GM12891 (cell line): Measurements from ENCODE around the gene CFAP92.
"Not testable (repeated sequence)": the region's sequence is repeated elsewhere in the genome, so short reads cannot be mapped to it uniquely, and the experiment has no call there.

Experiments
- DNase-seq: peaks from one replicate; pipeline ENCODE4 v3.0.0; 2011; ENCODE audit warnings: low spot score; ENCODE audit not compliant: insufficient read length
- FAIRE-seq: peaks from 2 replicates; lab custom pipeline; 2011; peaks lifted over from hg19 to GRCh38; lab: Jason Lieb, UNC
- PAX5 ChIP-seq: IDR thresholded peaks from 2 replicates; pipeline ENCODE4 v1.6.1; 2011; ENCODE audit warnings: low read length, moderate library complexity, mild to moderate bottlenecking; ENCODE audit not compliant: insufficient read depth, severe bottlenecking
- POLR2A ChIP-seq: IDR thresholded peaks from 2 replicates; pipeline ENCODE4 v1.6.1; 2011; ENCODE audit warnings: low read depth, low read length, control low read depth
- POLR2AphosphoS5 ChIP-seq: IDR thresholded peaks from 2 replicates; pipeline ENCODE4 v1.6.1; 2011; ENCODE audit warnings: low read depth, low read length, control low read depth
- POU2F2 ChIP-seq: IDR thresholded peaks from 2 replicates; pipeline ENCODE4 v1.6.1; 2011; ENCODE audit warnings: low read depth, mild to moderate bottlenecking, control low read depth, low read length, moderate library complexity
- SPI1 ChIP-seq: IDR thresholded peaks from 2 replicates; pipeline ENCODE4 v1.6.1; 2011; ENCODE audit warnings: low read depth, low read length, control low read depth
- TAF1 ChIP-seq: IDR thresholded peaks from 2 replicates; pipeline ENCODE4 v1.6.1; 2011; ENCODE audit warnings: low read depth, low read length, control low read depth

Gene CFAP92

DNA sequence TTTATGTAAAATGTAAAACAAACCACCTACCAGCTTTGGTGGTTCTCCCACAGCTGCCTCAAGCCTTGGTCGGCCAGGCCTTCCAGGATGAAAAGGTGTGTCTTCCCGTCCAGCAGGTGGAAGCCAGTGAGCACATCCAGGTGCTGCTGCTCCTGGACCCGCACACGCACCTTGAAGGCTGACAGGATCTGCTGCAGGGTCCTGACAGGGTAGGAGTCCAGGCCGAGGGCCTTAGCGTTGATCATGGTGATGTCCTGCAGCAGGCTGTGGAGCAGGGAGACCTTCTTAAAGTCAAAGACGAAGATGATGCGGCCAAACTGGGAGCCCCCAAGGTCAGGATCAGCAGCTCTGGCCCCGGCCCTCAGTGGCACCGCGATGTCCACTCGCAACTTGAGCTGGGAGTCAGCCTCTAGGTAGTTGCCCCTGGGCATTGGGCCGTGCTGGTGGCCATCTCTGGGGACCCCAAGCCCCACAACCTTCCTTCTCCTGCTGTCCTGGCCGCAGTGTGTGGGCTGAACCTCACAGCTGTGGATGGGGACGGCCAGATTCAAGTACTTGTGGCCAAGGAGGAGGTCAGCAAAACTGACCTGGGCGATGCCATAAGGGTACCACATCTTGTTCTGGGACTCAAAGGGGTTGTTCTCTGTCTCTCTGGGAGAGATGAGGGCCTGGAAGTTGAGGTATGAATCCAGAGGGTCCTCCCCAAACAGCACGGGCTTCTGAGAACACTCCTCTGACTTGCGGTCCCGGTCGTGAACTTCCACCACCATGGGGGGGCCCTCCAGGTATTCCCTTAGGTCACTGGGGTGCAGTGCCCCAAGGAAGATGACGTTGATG, 48.6 kb downstream of the CFAP92 start:
- FAIRE-seq: no peak
- no peak for TF ChIP-seq PAX5
- no peak for DNase-seq

DNA sequence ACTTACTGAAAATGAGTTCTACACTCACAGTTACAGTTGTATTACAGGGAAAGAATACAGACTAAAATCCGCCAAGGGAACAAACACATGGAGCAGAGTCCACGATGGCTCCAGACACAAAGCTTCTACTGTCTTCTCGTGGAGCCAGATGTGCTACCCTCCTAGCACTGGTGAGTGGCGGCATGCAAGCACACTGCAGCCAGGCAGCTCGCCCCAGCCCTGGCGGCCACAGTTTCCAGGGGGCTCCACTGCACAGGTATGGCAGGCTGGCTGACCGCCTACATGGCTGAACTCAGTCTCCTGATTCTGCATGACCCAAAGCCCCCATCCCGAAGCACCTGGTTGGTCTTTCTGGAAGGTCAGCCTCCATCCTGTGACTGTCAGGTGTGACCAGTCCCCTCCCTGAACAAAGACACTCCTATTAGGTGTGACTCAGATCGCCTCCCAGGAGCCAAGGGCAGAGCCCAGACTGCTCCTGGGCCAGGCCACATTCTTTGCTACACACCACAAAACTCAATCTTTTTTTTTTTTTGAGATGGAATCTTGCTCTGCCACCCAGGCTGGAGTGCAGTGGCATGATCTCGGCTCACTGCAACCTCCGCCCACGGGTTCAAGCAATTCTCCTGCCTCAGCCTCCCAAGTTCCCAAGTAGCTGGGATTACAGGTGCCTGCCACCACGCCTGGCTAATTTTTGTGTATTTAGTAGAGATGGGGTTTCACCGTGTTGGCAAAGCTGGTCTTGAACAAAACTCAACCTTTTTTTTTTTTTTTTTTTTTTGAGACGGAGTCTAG, 51.5 kb downstream of the CFAP92 start:
- TF ChIP-seq POLR2A (no peak), SPI1 (no peak), POU2F2 (no peak), PAX5 (no peak), POLR2AphosphoS5 (no peak), TAF1 (no peak)
- DNase-seq: no peak
- FAIRE-seq: no peak

DNA sequence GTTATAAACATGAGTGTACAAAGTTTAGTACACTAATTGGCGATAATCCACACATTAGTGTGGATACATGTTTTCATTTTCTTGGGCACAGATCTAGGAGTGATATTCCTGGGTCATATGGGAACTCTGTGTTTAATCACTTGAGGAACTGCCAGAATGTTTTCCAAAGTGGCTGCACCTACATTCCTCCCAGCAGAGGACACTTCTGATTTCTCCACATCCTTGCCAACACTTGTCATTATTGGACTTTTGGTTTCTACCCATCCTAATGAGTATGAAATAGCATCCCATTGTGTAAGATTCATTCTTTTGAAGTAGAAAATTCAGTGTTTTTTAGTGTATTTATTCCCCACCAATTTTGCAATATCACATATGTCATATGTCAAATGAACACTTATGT, 53.6 kb downstream of the CFAP92 start:
- TF ChIP-seq POLR2AphosphoS5 (no peak), PAX5 (no peak), SPI1 (no peak), TAF1 (no peak), POU2F2 (no peak), POLR2A (no peak)
- no peak for DNase-seq

DNA sequence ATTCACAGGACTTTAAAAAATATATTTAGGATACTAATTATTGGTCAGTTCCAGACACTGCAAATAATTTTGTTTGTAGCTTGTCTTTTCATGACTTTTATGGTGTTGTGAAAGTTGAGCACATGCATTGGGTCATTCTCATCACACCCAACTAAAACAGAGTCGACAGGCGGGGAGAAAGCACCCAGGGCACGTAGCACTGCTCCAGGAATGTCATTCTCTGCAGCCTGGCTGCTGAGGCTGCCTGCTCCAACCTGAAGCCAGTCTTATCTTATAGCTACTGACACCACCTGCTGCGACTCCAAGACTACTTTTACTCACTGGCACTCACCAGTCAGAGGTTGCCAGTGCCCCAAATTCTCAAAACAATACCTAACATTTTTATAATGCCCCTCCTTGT, 57.5 kb downstream of the CFAP92 start:
- TF ChIP-seq POLR2AphosphoS5 (no peak), SPI1 (no peak), POLR2A (no peak), POU2F2 (no peak), PAX5 (no peak), TAF1 (no peak)
- FAIRE-seq (no peak), DNase-seq (no peak)

More for the DNA sequence above, 53.6 kb downstream of the CFAP92 start:
- FAIRE-seq: no peak

DNA sequence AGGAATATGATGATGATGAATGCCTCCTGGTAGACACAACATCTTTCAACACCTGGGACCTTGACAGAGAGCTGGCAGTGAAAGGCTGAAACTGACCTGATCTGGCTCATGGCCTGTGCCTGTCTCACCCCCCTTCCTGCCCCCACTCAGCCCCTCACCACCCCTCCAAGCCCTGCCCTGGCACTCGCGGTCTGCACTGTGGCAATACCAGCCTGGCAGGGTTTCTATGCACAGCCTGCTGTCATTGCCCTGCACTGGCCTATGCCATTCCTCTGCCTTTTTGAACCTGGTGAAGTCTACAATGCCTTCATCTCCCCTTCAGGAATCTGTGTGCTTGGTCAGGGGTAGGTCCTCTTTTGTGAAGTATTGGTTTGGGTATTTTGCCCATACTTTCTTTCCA, 58.0 kb downstream of the CFAP92 start:
- FAIRE-seq: no peak
- TF ChIP-seq POLR2AphosphoS5 (no peak), PAX5 (no peak), SPI1 (no peak), POLR2A (no peak), POU2F2 (no peak), TAF1 (no peak)
- no peak for DNase-seq

DNA sequence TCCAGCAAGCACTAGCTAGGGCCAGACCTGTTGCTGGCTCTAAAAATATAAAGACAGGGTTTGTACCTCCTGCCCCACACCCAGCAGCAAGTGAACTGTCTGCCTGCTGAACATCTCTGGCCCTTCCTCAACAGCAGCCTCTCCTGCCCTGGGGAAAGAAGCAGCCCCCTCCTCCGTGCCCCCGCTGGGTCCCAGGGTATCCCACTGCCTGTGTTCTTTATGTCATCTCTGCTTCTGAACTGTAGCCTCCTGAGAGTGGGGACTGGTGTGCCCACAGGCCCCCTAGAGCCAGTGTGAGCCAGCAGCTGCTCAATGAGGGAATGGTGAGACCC, 60.0 kb downstream of the CFAP92 start:
- no peak for DNase-seq
- no peak for TF ChIP-seq POLR2A
- TF ChIP-seq SPI1: no peak
- no peak for TF ChIP-seq PAX5
- no peak for FAIRE-seq

DNA sequence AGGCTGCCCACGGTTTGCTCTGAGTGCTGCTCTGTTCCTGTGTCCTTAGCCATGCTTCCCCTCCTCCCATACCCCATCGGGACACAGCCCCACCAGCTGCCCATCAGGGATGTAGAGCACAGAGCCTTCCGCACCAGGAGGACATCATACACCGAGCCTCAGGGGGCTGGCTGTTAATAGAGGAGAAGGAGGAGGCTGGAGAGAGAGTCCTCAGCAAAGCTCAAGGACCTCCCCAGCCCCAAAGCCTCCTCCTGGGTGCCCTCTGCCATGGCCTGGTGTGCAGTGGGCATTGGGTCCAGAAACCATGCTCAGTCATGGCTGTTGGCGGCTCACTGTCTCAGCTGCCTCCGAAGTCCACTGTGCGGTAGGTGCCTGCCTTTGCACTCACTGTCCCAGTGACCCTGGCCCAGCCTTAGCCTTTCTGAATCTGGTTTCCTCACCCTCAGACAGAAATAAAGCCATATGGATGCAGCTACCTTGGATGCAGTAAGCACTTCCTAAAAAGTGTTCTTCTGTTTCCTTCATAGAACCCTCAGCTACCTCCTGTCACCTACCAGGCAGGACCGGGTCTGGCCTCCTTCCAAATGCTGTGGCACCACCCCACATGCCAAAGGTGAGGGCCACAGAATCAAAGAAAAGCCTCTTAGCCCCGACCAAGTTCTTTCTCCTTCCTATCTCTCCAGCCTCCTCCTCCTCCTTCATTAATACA, 60.5 kb downstream of the CFAP92 start:
- FAIRE-seq (no peak), DNase-seq (no peak)
- TF ChIP-seq POU2F2 (no peak), SPI1 (no peak), PAX5 (no peak), TAF1 (no peak), POLR2AphosphoS5 (no peak), POLR2A (no peak)

DNA sequence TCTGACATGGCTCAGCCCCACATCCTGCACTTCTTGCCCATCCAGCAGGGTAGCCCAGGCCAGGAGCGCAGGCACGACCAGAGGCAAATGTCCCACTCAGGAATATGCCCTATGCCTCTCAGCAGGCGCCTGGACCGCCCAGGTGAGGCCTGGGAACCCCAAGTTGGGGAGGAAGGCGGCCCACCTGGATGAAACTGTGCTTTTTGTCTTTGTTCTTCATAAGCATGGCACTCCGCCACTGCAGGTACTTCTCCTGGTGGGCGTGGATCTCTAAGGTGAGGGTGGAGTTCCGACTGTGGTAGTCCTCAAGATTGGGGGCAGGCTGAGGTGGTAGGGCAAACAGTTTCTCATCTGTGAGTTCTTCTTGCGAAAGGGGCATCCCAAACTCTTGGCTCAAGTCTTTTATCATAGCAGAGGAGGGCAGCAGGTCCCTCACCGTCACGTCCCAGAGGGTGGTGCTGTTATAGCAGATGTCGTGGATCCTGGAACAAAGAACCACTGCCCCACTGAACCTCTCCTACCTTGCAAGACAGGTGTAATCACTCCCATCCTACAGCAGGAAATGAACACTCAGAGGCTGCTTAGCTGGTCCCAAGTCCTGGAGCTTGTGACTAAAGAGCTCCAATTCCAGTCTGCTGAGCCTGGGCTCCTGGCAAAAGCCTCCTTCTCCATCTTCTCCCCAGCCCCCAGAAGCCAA, 61.2 kb downstream of the CFAP92 start:
- no peak for TF ChIP-seq POLR2A
- TF ChIP-seq TAF1: no peak
- no peak for TF ChIP-seq POLR2AphosphoS5
- TF ChIP-seq PAX5: no peak
- no peak for FAIRE-seq
- DNase-seq: no peak

DNA sequence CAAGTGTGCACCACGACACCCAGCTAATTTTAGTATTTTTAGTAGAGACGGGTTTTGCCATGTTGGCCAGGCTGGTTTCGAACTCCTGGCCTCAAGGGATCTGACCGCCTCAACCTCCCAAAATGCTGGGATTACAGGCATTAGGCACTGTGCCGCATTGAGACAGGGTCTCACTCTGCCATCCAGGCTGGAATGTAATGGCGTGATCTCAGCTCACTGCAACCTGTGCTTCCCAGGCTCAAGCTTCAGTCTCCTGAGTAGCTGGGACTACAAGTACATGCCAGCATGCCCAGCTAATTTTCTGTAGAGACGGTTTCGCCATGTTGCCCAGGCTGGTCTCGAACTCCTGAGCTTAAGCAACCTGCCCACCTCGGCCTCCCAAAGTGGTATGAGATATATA, 62.8 kb downstream of the CFAP92 start:
- FAIRE-seq (no peak), DNase-seq (no peak)
- no peak for TF ChIP-seq TAF1

DNA sequence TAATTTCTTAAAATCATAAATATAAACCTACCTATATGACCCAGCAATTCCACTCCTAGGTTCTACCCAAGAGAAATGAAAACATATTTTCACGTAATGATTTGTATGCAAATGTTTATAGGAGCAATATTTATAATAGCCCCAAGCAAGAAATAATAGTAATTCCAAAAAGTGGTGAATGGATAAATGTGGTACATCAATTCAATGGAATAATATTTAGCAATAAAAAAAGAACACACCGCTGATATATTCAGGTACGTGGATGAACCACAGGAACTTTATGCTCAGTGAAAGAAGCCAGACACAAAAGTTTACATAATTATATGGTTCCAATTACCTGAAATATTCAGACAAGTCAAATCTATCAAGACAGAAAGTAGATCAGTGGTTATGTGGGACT, 64.5 kb downstream of the CFAP92 start:
- TF ChIP-seq POLR2A (no peak), SPI1 (no peak), PAX5 (no peak), TAF1 (no peak), POU2F2 (no peak), POLR2AphosphoS5 (no peak)
- FAIRE-seq: no peak
- no peak for DNase-seq

DNA sequence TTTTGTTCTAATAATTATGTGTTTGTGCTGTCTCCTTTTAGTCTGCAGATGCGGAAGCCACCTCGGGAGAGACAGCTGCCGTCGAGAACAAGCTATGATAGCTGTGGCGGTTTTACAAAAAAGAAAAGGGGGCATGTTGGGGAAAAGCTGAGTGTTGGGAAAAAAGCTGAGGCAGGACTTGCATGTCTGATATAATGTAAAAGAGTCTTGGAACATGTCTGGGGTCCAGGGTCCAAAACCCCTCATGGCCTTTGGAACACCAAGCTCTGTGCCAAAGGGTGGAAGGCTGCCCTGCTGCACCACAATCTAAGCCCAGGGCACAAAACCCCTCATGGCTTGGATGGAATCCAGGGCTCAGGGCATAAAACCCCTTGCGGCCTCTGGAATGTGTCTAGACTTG, 69.9 kb downstream of the CFAP92 start:
- DNase-seq, FAIRE-seq: not testable (repeated sequence)
